Activated B cell treated with CpG ODN at 0.5 μM for 24 hours (primary cell): Measurements from ENCODE around the gene CUX1. TPM values are rescaled to one million over a fixed set of nuclear protein-coding genes. Genes with fewer than 3 reads are reported as not detected.

Source experiments
- ATAC-seq: fragments of 200-7000 bp; cut with Tn5 transposase; one replicate; pipeline ENCODE4 v1.10.0; 2021; ENCODE audit warnings: low read depth, mild to moderate bottlenecking, moderate library complexity
- CTCF ChIA-PET: fragments of 350-600 bp; sonication (Branson Sonifier 250); formaldehyde crosslinking; loops from one replicate; lab custom pipeline; 2021; ENCODE audit warnings: antibody characterized with exemption; lab: Charles Lee
- POLR2A ChIA-PET: fragments of 350-600 bp; sonication (Branson Sonifier 250); formaldehyde crosslinking; loops from one replicate; lab custom pipeline; 2021; ENCODE audit warnings: antibody characterized with exemption; lab: Charles Lee
- DNase-seq: peaks from one replicate; pipeline ENCODE4 v3.0.0; 2022
- H3K27ac Mint-ChIP-seq: one replicate; pipeline ENCODE4 v1.8.0; 2020; ENCODE audit warnings: mixed read lengths
- H3K27me3 Mint-ChIP-seq: one replicate; pipeline ENCODE4 v1.8.0; 2021; ENCODE audit warnings: mixed read lengths
- H3K36me3 Mint-ChIP-seq: one replicate; pipeline ENCODE4 v1.8.0; 2021; ENCODE audit warnings: low read depth, mixed read lengths
- H3K4me1 Mint-ChIP-seq: one replicate; pipeline ENCODE4 v1.8.0; 2021; ENCODE audit warnings: mixed read lengths
- H3K4me3 Mint-ChIP-seq: one replicate; pipeline ENCODE4 v1.8.0; 2020; ENCODE audit warnings: mild to moderate bottlenecking, mixed read lengths
- H3K9me3 Mint-ChIP-seq: one replicate; pipeline ENCODE4 v1.8.0; 2020; ENCODE audit warnings: mixed read lengths
- CTCF ChIP-seq: fragments of 200-600 bp; IDR thresholded peaks from one replicate; pipeline ENCODE4 v1.8.0; 2022; ENCODE audit warnings: antibody characterized with exemption, mild to moderate bottlenecking
- intact Hi-C: fragments of 100-400 bp; cut with micrococcal nuclease; formaldehyde crosslinking; loops from one replicate; pipeline ENCODE4 v1.15.1; 2024
- total RNA-seq: library from RNA; stranded (reverse); gene quantifications from 2 replicates; pipeline ENCODE4 v1.2.3, GENCODE V29; 2022

CUX1 gene
- total RNA-seq, 1 donor from 2014 or later, result 61.7 TPM

DNA sequence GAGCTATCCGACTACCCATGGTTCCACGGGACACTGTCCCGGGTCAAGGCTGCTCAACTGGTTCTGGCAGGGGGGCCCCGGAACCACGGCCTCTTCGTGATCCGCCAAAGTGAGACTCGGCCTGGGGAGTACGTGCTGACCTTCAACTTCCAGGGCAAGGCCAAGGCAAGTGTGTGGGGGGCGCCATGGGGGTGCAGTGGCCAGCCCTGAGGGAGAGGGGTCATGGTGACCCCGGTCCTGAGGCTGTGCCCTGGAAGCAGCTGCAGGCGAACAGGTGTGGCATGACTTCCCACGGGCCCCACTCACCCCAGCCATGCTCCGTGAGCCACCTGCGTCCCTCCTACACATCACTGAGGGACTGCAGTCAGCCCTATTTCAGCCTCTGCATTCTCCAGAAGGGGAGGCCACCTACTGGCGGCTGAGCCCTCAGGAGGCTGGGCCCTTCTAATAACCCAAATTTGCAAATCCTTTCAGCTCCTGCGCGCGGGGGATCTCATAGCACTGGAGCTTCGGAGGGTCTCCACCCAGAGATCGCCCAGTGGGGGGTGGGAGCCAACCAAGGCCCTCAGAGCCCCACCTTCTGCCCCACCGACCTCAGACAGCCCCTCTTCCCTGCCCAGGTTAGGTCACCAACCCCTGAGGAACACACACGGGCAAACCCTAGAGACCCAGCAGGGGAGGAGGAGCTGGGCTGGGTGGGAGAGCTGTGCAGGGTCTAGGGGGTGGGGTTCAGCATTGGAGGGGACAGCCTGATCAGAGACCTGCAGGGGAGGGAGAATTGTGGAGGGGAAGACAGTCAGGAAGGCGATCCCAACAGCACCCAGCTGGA is 500.0 kb downstream of the CUX1 start:
- no peak for ATAC-seq
- ChIA-PET POLR2A (interaction anchor here (0.5 to 1.9 kb wide), 4 partner anchors 28 to 53 kb away, joined by 3 to 6 read pairs (median 4); partner anchors contain the start of gene SH2B2), CTCF (interaction anchor here (1.3 to 1.4 kb wide), 2 partner anchors 38 to 72 kb away, joined by 3 to 5 read pairs; no protein-coding TSS in a partner anchor)
- H3K4me1 Mint-ChIP-seq, result peaks cover 35% of the 10 kb centered on the region
- DNase-seq, result no peak
- H3K27ac Mint-ChIP-seq, result no peak overlapping the region
- H3K36me3 Mint-ChIP-seq, result peaks cover 74% of the 10 kb centered on the region
- no peaks in the 10 kb centered on the region for H3K9me3 Mint-ChIP-seq
- no peak for TF ChIP-seq CTCF
- no peaks in the 10 kb centered on the region for H3K27me3 Mint-ChIP-seq
- intact Hi-C loops, result loop anchor here (1.0 kb wide), 2 partner anchors 31 to 38 kb away; partner anchors contain the start of gene SH2B2
- H3K4me3 Mint-ChIP-seq, result no peak overlapping the region

- intact Hi-C loops, result no loop called here
- H3K4me3 Mint-ChIP-seq, result no peak overlapping the region
Measured at GRCh38 chr7:102318482-102318971, 501.1 kb downstream of the CUX1 start.

GRCh38 chr7:102319671-102320070 is 502.2 kb downstream of the CUX1 start:
- Mint-ChIP-seq H3K4me1 (peaks cover 34% of the 10 kb centered on the region), H3K27me3 (no peaks in the 10 kb centered on the region), H3K4me3 (no peak overlapping the region), H3K9me3 (no peaks in the 10 kb centered on the region), H3K27ac (peak overlapping the region; percentile 64), H3K36me3 (peaks cover 67% of the 10 kb centered on the region)
- ChIA-PET POLR2A (interaction anchor here (1.2 to 1.9 kb wide), 2 partner anchors 10 to 33 kb away, joined by 3 to 6 read pairs; partner anchors contain the start of gene SH2B2), CTCF (interaction anchor here (1.1 kb wide), 1 partner anchor 33 kb away, joined by 4 read pairs; the partner anchor contains the start of gene SH2B2)
- ATAC-seq, result no peak
- no peak for DNase-seq
- intact Hi-C loops, result loop anchor here (2.0 to 5.0 kb wide), 2 partner anchors 13 to 73 kb away; no protein-coding TSS in a partner anchor
- TF ChIP-seq CTCF, result no peak

More at GRCh38 chr7:102318482-102318971, 501.1 kb downstream of the CUX1 start:
- Mint-ChIP-seq H3K9me3 (no peaks in the 10 kb centered on the region), H3K27ac (peak overlapping the region; percentile 3), H3K27me3 (no peaks in the 10 kb centered on the region), H3K4me1 (peaks cover 34% of the 10 kb centered on the region), H3K36me3 (peaks cover 77% of the 10 kb centered on the region)
- CTCF ChIA-PET, result interaction anchor here (1.3 to 1.4 kb wide), 2 partner anchors 39 to 71 kb away, joined by 3 to 5 read pairs; no protein-coding TSS in a partner anchor
- no peak for TF ChIP-seq CTCF
- no peak for ATAC-seq
- POLR2A ChIA-PET, result interaction anchor here (0.9 to 1.9 kb wide), 3 partner anchors 11 to 32 kb away, joined by 3 to 6 read pairs (median 6); partner anchors contain the start of gene SH2B2
- DNase-seq, result no peak

GRCh38 chr7:102320181-102320580 is 502.8 kb downstream of the CUX1 start:
- peaks cover 34% of the 10 kb centered on the region for H3K4me1 Mint-ChIP-seq
- peaks cover 62% of the 10 kb centered on the region for H3K36me3 Mint-ChIP-seq
- ChIA-PET CTCF (interaction anchor here (1.1 kb wide), 1 partner anchor 34 kb away, joined by 4 read pairs; the partner anchor contains the start of gene SH2B2), POLR2A (interaction anchor here (1.2 to 1.6 kb wide), 2 partner anchors 10 to 33 kb away, joined by 3 to 10 read pairs; partner anchors contain the start of gene SH2B2)
- ATAC-seq, result no peak
- no peaks in the 10 kb centered on the region for H3K27me3 Mint-ChIP-seq
- TF ChIP-seq CTCF, result no peak
- no peaks in the 10 kb centered on the region for H3K9me3 Mint-ChIP-seq
- intact Hi-C loops, result loop anchor here (2.0 to 5.0 kb wide), 2 partner anchors 13 to 72 kb away; no protein-coding TSS in a partner anchor
- H3K4me3 Mint-ChIP-seq, result no peak overlapping the region
- peak overlapping the region; percentile 30 for H3K27ac Mint-ChIP-seq
- DNase-seq, result no peak
